Body of pancreas (tissue), 4 donors: ENCODE data around the gene TRIM25. TPM values are rescaled to one million over a fixed set of nuclear protein-coding genes. Genes with fewer than 3 reads are reported as not detected.

ENCODE experiments used
- ATAC-seq: fragments of 150-250 bp; one replicate; pipeline ENCODE4 v1.9.1; 2016
- DNase-seq, 4 donors: peaks; one replicate each; pipeline ENCODE4 v3.0.0-alpha.2; 2019
- H3K27ac ChIP-seq, 4 donors: fragments of 200-600 bp; sonication (generic); 1 replicate in 3 of 4; 2 replicates in 1 of 4; pipeline versions ENCODE4 v1.5.1 to v1.6.1; 2016 to 2019; ENCODE audit warnings: mild to moderate bottlenecking in 1 of 4, mixed read lengths in 1 of 4, moderate library complexity in 1 of 4
- H3K27me3 ChIP-seq, 2 donors: fragments of 200-600 bp; sonication (generic); one replicate each; pipeline ENCODE4 v1.6.0; 2016; ENCODE audit warnings: mild to moderate bottlenecking in 1 of 2
- H3K36me3 ChIP-seq, 2 donors: fragments of 200-600 bp; sonication (generic); replicated peaks in 1 of 2; 2 replicates each; pipeline ENCODE4 v1.5.1; 2016; ENCODE audit warnings: low read depth in 2 of 2; ENCODE audit not compliant: insufficient read depth in 1 of 2
- H3K4me1 ChIP-seq: fragments of 200-600 bp; sonication (generic); one replicate; pipeline ENCODE4 v1.6.0; 2016
- H3K4me3 ChIP-seq, 2 donors: fragments of 200-600 bp; sonication (generic); 1 replicate in 1 of 2; 2 replicates in 1 of 2; pipeline ENCODE4 v1.5.1; 2016 to 2019
- H3K9me3 ChIP-seq, 3 donors: fragments of 200-600 bp; sonication (generic); 1 replicate in 2 of 3; 2 replicates in 1 of 3; pipeline ENCODE4 v1.5.1; 2016
- POLR2A ChIP-seq, 3 donors: fragments of 450-650 bp; IDR thresholded peaks; one replicate each; pipeline ENCODE4 v1.6.1; 2016; ENCODE audit warnings: antibody characterized with exemption in 3 of 3, mild to moderate bottlenecking in 2 of 3
- WGBS, 2 donors: methylation state at CpG; one replicate each; pipeline ENCODE4 v1.1.5; 2017; 5-methylcytosine and 5-hydroxymethylcytosine counted together
- intact Hi-C: fragments of 100-400 bp; cut with DNase I; formaldehyde crosslinking; loops from one replicate; pipeline ENCODE4 v1.15.1; 2023
- total RNA-seq, 2 donors: library from RNA; depleted of rRNA; stranded (reverse); fragments of >200 nt; gene quantifications; one replicate each; pipeline ENCODE4 v1.1.0, GENCODE V29; 2016
- TF ChIP-seq, protein P1 (sequence below), 7 experiments: fragments of 450-650 bp in 4 of 7; fragments of 200-600 bp in 3 of 7; sonication (generic) in 3 of 7; IDR thresholded peaks; one replicate each; pipeline ENCODE4 v1.5.1; 2016 to 2019; ENCODE audit warnings: antibody characterized with exemption in 7 of 7

TRIM25 gene
- total RNA-seq, 2 donors from 2014 or later = 13.5 to 21.8 TPM

GRCh38 chr17:56896217-56896967 lies 17.5 kb downstream of the TRIM25 start:
- no peak for ATAC-seq
- peaks cover 14 to 35% of the 10 kb centered on the region in 2 donors for H3K36me3 ChIP-seq
- DNase-seq = no peak
- no peak overlapping the region for H3K27ac ChIP-seq
- H3K9me3 ChIP-seq = no peaks in the 10 kb centered on the region
- intact Hi-C loops = no loop called here
- TF ChIP-seq, protein P1, sequence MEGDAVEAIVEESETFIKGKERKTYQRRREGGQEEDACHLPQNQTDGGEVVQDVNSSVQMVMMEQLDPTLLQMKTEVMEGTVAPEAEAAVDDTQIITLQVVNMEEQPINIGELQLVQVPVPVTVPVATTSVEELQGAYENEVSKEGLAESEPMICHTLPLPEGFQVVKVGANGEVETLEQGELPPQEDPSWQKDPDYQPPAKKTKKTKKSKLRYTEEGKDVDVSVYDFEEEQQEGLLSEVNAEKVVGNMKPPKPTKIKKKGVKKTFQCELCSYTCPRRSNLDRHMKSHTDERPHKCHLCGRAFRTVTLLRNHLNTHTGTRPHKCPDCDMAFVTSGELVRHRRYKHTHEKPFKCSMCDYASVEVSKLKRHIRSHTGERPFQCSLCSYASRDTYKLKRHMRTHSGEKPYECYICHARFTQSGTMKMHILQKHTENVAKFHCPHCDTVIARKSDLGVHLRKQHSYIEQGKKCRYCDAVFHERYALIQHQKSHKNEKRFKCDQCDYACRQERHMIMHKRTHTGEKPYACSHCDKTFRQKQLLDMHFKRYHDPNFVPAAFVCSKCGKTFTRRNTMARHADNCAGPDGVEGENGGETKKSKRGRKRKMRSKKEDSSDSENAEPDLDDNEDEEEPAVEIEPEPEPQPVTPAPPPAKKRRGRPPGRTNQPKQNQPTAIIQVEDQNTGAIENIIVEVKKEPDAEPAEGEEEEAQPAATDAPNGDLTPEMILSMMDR (IDR thresholded peaks at IDR 0.05) = no peak
- TF ChIP-seq POLR2A (IDR thresholded peaks at IDR 0.05) = no peak
- no peak overlapping the region for H3K4me3 ChIP-seq
- H3K27me3 ChIP-seq = no peaks in the 10 kb centered on the region
- H3K4me1 ChIP-seq = no peaks in the 10 kb centered on the region
- 81 to 85% methylated on average over 3 of the region's 3 CpGs for WGBS, 2 donors

- Histone ChIP-seq H3K9me3 (no peaks in the 10 kb centered on the region), H3K27ac (no peak overlapping the region), H3K4me3 (no peak overlapping the region), H3K4me1 (no peaks in the 10 kb centered on the region), H3K36me3 (peaks cover 14 to 40% of the 10 kb centered on the region in 2 donors), H3K27me3 (no peaks in the 10 kb centered on the region)
- ATAC-seq (no peak), DNase-seq (no peak)
- TF ChIP-seq, protein P1 (IDR thresholded peaks at IDR 0.05) = no peak
- TF ChIP-seq POLR2A (IDR thresholded peaks at IDR 0.05) = no peak
- 87% methylated on average over 20 of the region's 20 CpGs for WGBS, 2 donors
- intact Hi-C loops = no loop called here
Measured at GRCh38 chr17:56894859-56895455, 18.9 kb downstream of the TRIM25 start.

DNA sequence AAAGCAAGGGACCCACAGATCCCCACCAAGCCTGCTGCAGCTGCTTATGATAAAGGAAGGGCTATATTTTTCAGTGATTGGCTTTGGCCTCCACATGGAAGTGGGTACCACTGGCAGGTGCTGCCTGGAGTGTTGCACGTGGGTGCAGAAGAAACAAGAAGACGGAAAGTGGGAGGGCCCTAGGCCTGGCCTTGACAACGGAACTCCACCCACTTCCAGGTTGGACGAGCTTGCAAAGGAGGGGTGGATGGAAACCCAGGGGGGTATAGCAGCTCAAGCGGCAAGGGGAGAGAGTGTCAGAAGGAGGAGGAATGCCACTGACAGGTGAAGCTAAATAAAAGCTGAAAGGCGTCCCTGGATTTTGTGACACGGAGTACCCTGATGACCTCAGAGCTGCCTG lies 20.3 kb downstream of the TRIM25 start:
- H3K9me3 ChIP-seq = no peaks in the 10 kb centered on the region
- H3K4me1 ChIP-seq = no peaks in the 10 kb centered on the region
- H3K27ac ChIP-seq = no peak overlapping the region
- H3K27me3 ChIP-seq = no peaks in the 10 kb centered on the region
- intact Hi-C loops = no loop called here
- H3K4me3 ChIP-seq = no peak overlapping the region
- ATAC-seq (no peak), DNase-seq (no peak)
- H3K36me3 ChIP-seq = peaks cover 14 to 37% of the 10 kb centered on the region in 2 donors
- no peak for TF ChIP-seq POLR2A (IDR thresholded peaks at IDR 0.05)
- TF ChIP-seq, protein P1 (IDR thresholded peaks at IDR 0.05) = no peak
- 63 to 73% methylated on average over 7 of the region's 7 CpGs for WGBS, 2 donors

- TF ChIP-seq, protein P1 (IDR thresholded peaks at IDR 0.05) = no peak
- H3K4me3 ChIP-seq = no peak overlapping the region
- no peak for ATAC-seq
- no peak overlapping the region for H3K27ac ChIP-seq
- intact Hi-C loops = no loop called here
- no peaks in the 10 kb centered on the region for H3K27me3 ChIP-seq
- no peaks in the 10 kb centered on the region for H3K9me3 ChIP-seq
- DNase-seq = no peak
- no peaks in the 10 kb centered on the region for H3K4me1 ChIP-seq
- 86 to 100% methylated on average over 1 of the region's 1 CpG for WGBS, 2 donors
- peaks cover 14 to 33% of the 10 kb centered on the region in 2 donors for H3K36me3 ChIP-seq
Measured at GRCh38 chr17:56892333-56892732, 21.5 kb downstream of the TRIM25 start.
